HEK293T (cell line): ENCODE data around the gene IKZF5.

Experiments used
- ARNT ChIP-seq: fragments of 450-650 bp; IDR thresholded peaks from 2 replicates; pipeline ENCODE4 v1.6.1; 2017; ENCODE audit warnings: mild to moderate bottlenecking
- BHLHE40 ChIP-seq: fragments of 450-650 bp; IDR thresholded peaks from 2 replicates; pipeline ENCODE4 v1.6.1; 2016; ENCODE audit warnings: mild to moderate bottlenecking, moderate library complexity, borderline replicate concordance
- ELF4 ChIP-seq: fragments of 450-650 bp; IDR thresholded peaks from 2 replicates; pipeline ENCODE4 v1.6.1; 2017; ENCODE audit warnings: antibody characterized with exemption
- FOXA1 ChIP-seq: fragments of 450-650 bp; IDR thresholded peaks from 2 replicates; pipeline ENCODE4 v1.6.1; 2016; ENCODE audit warnings: mild to moderate bottlenecking
- FOXK2 ChIP-seq: fragments of 450-650 bp; IDR thresholded peaks from 2 replicates; pipeline ENCODE4 v1.6.1; 2016; ENCODE audit warnings: mild to moderate bottlenecking
- FOXM1 ChIP-seq: fragments of 450-650 bp; IDR thresholded peaks from 2 replicates; pipeline ENCODE4 v1.6.1; 2017; ENCODE audit warnings: mild to moderate bottlenecking, borderline replicate concordance
- HDGF ChIP-seq: fragments of 450-650 bp; IDR thresholded peaks from 2 replicates; pipeline ENCODE4 v1.6.1; 2017; ENCODE audit warnings: antibody characterized with exemption, borderline replicate concordance
- PKNOX1 ChIP-seq: fragments of 450-650 bp; IDR thresholded peaks from 2 replicates; pipeline ENCODE4 v1.6.1; 2016
- SP1 ChIP-seq: fragments of 450-650 bp; IDR thresholded peaks from 2 replicates; pipeline ENCODE4 v1.6.1; 2017
- SUZ12 ChIP-seq: fragments of 450-650 bp; IDR thresholded peaks from 2 replicates; pipeline ENCODE4 v1.6.1; 2016; ENCODE audit warnings: mild to moderate bottlenecking
- TARDBP ChIP-seq: fragments of 450-650 bp; IDR thresholded peaks from 2 replicates; pipeline ENCODE4 v1.6.1; 2016
- ZNF384 ChIP-seq: fragments of 450-650 bp; IDR thresholded peaks from 2 replicates; pipeline ENCODE4 v1.6.1; 2016

- no peak for TF ChIP-seq SUZ12
- no peak for TF ChIP-seq HDGF
- no peak for TF ChIP-seq ZNF384
- TF ChIP-seq TARDBP: no peak
- TF ChIP-seq SP1: no peak
- no peak for TF ChIP-seq FOXK2
- TF ChIP-seq FOXM1: no peak
- TF ChIP-seq FOXA1: no peak
- no peak for TF ChIP-seq ELF4
- TF ChIP-seq BHLHE40: no peak
- no peak for TF ChIP-seq PKNOX1
- no peak for TF ChIP-seq ARNT
Measured at GRCh38 chr10:123016228-123016627, 7.6 kb upstream of the IKZF5 start.
